GM18526 (cell line): Measurements from ENCODE around the gene PPP2R2C.

ENCODE experiments used
- POLR2A ChIP-seq: IDR thresholded peaks from 3 replicates; pipeline ENCODE4 v1.6.1; 2011; ENCODE audit not compliant: insufficient read length; ENCODE audit errors: extremely low read depth

The PPP2R2C gene

DNA sequence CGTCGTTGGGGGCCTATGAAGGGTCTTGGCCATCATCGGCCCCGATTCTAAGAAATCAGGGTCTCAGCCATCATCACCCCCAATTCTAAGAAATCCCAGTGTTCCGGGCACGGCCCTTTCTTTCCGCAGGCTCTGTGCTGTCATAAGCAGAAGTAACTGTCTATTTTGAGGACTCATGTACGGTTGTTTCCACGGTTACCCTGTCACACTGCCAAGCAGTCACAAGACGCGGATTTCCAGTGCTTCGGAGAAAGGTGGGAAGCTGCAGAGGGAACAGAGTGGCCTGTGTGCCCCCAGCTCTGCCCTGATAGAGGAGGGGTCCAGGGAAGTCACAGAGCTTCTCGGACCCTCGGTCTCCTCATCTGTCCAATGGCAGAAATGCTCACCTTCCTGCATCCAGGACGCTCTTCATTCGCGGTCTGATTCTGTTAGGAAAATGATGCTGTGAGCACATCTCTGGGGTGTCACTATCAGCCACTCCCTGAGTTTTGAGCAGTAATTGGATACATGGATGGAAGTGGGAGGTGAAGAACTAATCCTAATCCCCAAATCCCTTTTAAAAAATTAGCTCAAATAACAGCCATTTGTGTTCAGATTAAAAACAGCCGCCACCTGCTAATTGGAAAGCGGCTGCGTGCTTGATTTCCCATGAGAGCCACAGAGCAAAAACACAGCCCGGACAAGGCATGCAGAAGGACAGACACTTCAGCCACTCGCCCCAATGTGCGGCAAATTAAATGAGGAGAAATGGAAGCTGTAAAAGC lies 129.7 kb downstream of the PPP2R2C start:
- no peak for TF ChIP-seq POLR2A

DNA sequence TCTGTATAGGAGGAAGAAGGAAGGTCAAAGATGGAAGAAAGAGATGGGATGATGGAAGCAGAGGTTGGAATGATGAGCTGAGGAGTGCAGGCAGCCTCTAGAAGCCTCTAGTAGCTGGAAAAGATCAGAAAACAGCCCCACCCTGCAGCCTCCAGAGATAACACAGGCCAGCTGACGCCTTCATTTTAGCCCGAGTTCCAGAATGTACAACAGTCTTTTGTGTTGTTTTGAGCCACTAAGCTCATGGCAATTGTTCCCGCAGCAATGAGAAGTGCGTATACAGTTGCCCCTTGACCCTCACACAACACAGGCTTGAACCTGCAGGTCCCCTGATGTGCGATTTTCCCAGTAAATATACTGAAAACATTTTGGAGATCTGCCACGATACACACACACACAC lies 130.7 kb downstream of the PPP2R2C start:
- no peak for TF ChIP-seq POLR2A

DNA sequence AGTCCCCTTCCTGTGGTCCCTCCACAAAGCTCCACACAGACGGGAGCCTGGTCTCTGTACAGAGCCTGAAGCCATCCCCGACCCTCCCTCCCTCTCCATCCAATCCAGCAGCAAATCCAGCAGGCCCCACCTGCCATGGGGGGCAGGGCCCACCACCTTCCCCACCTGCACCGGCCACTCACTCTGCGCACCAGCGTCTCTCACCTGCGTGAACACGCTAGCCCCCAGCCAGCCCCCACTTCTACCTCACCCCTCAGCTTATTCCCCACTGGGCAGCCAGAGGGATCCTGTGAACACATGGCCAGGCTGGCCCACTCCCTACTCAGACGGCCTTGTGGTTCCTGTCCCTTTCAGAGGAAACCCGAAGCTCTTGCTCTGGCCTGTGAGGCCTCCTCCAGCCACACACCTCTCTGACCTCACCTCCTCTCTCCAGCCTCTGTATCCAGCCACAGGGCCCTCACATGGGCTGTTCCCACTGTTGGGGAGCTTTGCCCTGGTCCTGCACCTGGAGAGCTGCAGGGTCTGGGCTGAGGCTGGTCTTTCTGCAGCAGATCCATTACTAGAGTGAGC lies 131.9 kb downstream of the PPP2R2C start:
- no peak for TF ChIP-seq POLR2A

DNA sequence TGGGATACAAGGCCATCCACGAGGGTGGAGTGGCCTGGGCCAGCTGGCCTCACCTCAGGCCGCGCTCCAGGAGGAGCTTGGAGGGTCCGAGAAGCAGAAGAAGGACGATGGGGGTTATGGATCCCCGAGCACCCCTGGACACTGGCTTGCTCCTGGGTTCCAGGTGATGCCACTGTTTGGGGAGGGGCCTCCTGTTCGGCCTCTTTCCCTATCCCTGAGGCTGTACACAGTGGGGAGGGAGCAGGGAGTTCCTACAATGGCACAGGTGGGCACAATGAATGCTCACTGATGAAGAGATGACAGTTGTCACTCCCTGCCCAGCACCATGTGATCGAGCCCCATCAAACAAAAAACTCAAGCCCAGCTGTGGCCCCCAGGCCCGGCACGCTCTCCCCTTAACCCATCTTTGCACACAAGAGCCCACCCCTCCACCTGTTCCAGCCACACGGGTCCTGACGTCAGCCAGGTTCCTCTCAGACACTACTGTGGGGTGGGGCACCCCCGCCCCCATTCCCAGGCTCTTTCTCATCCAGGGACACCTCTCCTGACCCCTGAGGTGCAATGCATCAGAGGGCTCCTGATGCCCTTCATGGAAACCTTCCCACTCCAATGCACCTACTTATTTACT lies 132.5 kb downstream of the PPP2R2C start:
- TF ChIP-seq POLR2A = no peak

DNA sequence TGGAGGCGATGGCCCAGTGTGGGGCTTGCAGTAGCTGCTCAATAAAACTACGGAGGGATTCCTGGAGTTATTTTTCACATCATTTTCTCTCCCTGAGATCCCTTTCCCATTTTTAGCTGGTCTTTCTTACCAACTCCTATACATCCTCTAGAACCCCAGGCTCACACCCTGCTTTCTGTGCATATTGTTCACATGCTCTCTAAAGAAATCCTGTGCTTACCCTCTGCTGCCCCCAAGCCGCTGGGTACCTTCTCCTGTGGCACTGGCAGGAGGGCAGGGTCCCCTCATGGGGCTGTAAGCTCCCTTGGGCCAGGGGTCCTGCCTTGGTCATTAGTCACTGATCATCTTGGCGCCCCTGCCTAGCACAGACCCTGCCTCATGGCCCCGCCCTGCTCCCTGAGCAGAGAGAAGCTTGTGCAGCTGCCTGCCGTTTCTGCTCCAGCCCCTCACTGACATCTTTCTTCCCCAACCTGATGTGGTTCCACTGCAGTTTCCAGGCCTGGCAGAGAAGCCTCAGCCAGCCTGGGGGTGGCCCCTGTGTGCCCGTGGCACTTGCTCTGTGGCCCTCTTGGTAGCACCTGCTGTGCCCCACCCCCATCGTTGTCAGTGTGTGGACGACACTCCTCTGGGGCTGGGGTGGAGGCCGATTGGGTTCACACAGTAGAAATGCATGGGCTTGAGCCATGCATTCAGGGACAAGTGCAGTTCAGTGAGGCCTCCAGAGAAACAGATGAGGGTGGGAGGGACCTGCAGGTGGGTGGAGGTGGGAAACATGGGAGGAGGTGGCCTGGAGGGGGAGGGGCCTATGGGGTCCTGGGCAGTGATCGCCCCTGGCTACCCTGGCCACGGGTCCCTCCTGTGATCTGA lies 133.2 kb downstream of the PPP2R2C start:
- TF ChIP-seq POLR2A = no peak

DNA sequence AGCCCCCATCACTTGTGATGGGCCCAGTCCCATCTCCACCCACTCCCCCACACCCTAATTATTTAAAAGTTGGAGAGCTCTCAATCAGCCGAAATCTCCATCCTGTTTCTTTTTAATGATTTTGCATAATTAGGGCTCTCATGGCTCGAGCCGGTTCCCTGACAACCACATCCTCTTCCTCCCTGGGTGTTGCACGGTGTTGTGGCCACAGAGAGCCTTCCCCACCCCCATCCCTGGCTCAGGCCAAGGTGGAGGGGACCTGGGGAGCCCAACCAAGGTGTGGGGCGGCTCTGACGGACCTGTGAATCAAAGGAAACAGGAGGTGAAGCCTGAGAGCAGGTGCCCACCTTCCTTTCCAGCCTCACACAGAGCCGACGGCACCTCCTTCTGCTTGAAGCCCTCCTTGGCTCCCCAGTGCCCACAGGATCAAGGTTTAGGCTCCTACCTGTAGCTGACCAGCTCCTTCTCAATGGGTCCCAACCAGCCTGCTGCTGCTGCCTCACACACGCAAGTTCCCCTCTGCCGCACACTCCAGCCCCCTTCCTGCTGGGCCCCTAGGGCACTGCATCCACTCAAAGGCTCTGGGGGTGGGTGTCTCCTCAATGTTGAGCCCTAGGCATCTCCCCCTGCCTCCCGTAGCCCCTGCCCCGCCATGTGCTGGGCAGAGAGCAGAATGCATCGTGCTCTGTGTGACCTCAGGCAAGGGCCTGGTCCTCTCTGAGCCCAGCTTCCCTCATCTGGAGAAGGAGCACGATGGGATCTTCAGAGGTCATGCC lies 134.1 kb downstream of the PPP2R2C start:
- no peak for TF ChIP-seq POLR2A

DNA sequence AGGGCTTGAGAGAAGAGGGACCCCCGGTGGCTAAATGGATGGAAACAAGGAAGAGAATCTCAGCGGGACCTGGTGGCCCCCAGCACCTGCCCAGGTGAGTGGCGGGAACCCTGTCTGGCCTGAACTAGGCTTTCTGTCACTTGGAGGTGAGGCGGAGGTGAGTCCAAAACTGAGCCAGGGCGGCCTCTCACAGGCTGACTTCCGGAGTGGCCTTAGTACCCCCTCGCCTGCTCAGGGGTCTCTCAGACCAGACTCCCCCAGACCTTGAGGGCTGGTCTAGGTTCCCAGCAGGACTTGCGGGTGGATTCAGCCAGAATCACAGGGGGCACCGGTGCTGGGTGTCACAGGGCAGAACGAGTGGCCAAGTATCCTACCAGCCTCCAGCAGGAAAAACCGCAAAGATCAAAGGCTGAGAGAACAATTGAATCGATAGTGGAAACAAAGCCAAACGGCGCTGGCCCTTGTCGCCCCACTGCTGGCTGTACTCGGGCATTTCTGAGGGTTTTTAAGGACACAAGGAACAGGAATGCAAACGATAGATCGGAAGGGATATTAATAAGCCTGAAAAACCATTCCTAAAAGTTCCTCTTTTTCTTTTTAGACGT lies 135.0 kb downstream of the PPP2R2C start:
- TF ChIP-seq POLR2A = no peak

DNA sequence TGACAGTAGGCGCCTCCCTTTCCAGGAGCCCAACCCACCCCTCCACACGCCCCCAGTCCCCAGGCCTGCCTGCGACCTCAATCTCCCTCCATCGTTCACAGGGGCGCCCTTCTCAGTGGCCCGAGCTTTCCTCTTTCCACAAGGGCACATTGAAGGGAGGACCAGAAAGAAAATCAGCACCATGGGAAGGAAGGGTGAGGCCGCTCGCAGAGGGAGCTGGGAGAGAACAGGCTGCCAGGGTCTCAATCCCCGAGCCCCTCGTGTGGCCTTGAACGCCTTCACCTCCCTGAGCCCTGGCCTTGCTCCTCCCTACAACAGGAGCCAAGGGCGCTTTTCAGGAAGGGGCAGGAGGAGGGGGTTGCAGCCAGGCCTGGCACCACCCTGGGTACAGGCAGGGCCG lies 136.2 kb downstream of the PPP2R2C start:
- TF ChIP-seq POLR2A = no peak

DNA sequence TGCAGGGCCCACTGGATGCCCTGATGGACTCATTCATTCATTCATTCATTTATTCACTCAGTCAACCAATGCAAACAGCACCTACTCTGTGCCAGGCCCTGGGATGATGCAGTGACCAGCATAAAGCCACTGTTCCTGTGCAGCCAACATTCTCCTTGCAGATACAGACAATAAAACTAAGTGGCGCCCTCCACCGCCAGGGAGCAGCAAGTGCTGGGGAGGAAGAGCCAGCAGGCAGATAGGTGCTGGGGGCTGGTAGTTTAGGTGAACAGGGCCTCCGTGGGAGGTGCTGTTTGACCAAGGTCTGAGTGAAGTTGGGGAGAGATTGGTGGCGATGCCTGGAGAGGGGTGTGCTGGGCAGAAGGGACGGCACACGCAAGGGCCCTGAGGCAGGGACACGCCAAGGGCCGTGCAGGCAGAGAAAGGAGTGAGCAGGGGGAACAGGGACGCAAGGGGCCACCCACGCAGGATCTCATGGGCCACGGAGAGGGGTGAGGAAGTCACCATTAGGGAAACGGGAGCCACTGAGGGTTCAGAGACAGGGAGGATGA lies 137.3 kb downstream of the PPP2R2C start:
- no peak for TF ChIP-seq POLR2A

DNA sequence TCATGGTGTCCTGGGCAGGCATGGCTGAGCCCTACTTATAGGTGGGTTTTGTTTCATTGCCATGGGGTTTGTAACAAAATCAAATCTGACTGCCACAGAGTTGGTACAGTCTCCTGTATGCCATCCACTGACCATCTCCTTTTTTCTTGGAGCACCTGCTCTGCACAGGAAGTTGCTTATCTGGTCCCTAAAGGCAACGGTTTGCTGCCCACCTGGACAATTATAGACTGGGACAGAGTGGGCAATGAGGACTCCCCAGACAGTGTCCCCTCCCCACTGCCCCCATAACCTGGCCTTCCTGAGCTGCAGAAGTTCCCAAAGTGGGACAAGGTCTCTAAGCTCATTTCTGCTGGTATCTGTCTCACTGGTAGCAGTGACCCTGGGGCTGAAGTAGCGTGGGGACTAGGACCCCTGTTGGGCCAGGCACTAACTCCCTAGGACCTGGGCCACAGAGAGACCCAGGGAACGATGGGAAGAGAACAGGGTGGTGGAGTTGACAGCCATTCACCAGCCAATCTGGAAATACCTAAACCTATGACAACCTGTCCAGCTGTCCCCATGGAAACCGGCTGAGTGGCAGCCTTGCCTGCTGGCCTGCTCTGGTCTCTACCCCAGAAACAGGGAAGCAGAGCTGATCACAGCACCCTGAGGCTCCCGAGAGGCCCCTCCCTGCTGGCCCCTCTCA lies 138.1 kb downstream of the PPP2R2C start:
- TF ChIP-seq POLR2A = no peak

DNA sequence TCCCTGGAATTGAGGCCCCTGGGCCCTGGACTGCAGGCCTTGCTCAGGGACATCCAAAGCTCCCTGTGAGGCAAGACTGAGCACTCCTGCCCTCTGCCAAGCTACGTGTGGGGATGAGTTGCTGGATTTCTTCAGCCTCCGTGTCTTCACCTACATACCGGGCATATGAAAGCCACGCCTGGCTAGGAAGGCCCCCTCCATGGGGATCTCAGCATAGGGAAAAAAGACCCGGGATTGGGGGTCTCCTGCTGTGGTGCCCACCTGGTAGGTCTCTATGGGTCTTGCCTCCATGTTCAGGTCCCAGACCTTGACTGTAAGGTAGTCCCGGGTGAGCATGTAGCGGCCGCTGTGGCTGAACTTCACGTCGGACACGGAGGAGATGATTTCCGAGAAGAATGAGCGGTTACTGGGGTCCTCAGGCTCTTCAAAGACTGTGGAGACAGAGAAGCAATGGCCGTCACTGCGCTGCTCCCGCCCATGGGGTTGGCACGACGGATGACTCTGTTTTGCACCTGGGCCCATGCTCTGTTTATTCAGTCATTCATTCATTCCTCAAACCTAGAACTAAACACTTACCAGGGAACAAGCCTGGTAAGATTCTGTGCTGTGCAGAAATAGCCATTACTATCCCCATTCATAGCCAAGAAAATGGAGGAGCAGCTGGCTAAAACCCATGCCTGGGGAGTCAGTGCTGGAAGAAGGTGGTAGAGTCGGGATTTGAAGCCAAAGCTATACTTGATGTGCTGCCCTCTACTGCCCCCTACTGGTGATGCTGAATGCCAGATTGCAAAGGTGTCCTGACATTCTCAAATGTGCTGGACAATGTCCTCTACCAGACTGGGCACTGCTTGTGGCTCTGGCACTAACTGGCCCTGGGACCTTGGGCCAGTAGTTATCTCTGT lies 138.9 kb downstream of the PPP2R2C start:
- no peak for TF ChIP-seq POLR2A

DNA sequence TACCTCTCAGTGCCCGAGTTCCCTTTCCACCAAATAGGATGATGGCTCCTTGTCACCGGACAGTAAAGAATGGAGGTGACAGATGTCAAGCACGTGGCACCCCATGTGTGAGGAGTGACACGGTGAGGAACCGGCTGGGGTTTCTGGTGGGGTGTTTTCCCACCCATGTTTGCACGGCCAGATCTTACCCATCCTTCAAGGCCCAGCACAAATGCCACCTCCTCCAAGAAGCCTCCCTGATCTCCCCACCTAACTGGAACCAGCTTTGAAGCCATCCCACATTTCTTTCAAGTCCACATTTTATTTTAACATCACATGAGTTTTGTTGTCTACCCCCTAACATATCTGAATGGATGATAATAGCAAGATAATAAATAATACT lies 139.8 kb downstream of the PPP2R2C start:
- no peak for TF ChIP-seq POLR2A
